Ishikawa (cell line): Measurements from ENCODE around the gene ITFG1.
A peak's percentile ranks its signal among the peaks of the same experiment; 100 is the strongest.

Experiments used
- CEBPB ChIP-seq: IDR thresholded peaks from 2 replicates; pipeline ENCODE4 v1.6.1; 2012
- CREB1 ChIP-seq: IDR thresholded peaks from 2 replicates; pipeline ENCODE4 v1.6.1; 2012; ENCODE audit warnings: low read depth
- EGR1 ChIP-seq: IDR thresholded peaks from 2 replicates; pipeline ENCODE4 v1.6.1; 2012
- EP300 ChIP-seq: IDR thresholded peaks from 2 replicates; pipeline ENCODE4 v1.6.1; 2012; ENCODE audit warnings: borderline replicate concordance
- FOXM1 ChIP-seq: IDR thresholded peaks from 2 replicates; pipeline ENCODE4 v1.6.1; 2012; ENCODE audit warnings: low read depth, borderline replicate concordance
- NFIC ChIP-seq: IDR thresholded peaks from 2 replicates; pipeline ENCODE4 v1.6.1; 2012
- RAD21 ChIP-seq: IDR thresholded peaks from 2 replicates; pipeline ENCODE4 v1.6.1; 2012; ENCODE audit warnings: low read depth
- TAF1 ChIP-seq: IDR thresholded peaks from 2 replicates; pipeline ENCODE4 v1.6.1; 2012; ENCODE audit warnings: low read depth, mild to moderate bottlenecking
- TCF12 ChIP-seq: IDR thresholded peaks from 2 replicates; pipeline ENCODE4 v1.6.1; 2012; ENCODE audit warnings: low read depth
- TEAD4 ChIP-seq: IDR thresholded peaks from 2 replicates; pipeline ENCODE4 v1.6.1; 2012
- YY1 ChIP-seq: IDR thresholded peaks from 2 replicates; pipeline ENCODE4 v1.6.1; 2012; ENCODE audit warnings: low read depth
- ZBTB7A ChIP-seq: IDR thresholded peaks from 2 replicates; pipeline ENCODE4 v1.6.1; 2012; ENCODE audit warnings: low read depth
- TF ChIP-seq, protein P1 (sequence below): IDR thresholded peaks from 2 replicates; pipeline ENCODE4 v1.6.1; 2012
- TF ChIP-seq, protein P2 (sequence below): IDR thresholded peaks from 2 replicates; pipeline ENCODE4 v1.6.1; 2012; ENCODE audit warnings: low read depth, mild to moderate bottlenecking
- TF ChIP-seq, protein P3 (sequence below): IDR thresholded peaks from 2 replicates; pipeline ENCODE4 v1.6.1; 2012

The ITFG1 gene

DNA sequence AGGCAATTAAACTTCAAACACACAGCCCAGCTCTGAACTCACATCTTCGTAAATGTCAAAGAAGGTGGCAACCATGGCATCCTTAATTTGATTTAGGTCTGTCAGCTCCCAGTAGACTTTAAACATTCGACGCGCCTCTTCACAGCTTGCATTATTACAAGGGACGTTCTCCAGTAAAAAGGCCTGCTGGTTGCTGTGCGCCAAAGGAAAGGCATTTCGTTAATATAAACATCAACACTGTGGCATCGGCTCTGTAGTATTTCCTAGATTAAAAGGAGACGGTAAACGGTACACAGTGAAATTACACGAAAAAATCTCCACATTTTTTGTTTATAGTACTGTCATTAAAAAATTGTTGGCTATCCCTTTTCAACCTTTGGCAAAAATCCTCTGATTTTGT, 200.4 kb downstream of the ITFG1 start:
- no peak for TF ChIP-seq EGR1
- no peak for TF ChIP-seq CEBPB
- no peak for TF ChIP-seq YY1
- TF ChIP-seq, protein P1, sequence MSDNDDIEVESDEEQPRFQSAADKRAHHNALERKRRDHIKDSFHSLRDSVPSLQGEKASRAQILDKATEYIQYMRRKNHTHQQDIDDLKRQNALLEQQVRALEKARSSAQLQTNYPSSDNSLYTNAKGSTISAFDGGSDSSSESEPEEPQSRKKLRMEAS, result no peak

DNA sequence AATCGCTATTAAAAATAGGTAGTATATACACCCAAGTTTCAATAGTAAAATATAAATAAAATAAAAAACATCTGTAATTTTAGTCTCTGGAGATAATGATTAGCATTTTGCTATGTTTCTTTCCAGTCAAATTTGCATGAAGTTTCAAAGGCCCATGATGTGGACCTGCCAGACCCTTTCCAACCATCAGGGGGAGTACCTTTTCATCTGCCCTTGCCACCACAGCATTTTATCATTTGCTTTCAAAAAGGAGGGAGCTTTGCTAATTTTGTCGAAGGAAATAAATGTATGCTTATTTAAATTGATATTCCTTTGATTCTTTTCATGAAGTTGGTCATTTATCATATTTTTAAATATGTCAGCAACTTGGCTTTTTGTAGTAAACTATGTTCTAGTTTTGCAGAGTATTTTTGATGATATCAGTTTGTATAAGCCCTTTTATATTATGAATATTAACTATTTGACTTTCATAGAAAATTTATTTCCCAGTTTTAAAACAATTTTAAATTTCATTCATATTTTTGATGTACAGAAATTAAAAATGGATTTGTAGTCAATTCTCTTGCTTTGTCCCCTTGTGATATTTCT, 201.9 kb downstream of the ITFG1 start:
- TF ChIP-seq EP300 (no peak), TCF12 (no peak), RAD21 (peak; percentile 51)

DNA sequence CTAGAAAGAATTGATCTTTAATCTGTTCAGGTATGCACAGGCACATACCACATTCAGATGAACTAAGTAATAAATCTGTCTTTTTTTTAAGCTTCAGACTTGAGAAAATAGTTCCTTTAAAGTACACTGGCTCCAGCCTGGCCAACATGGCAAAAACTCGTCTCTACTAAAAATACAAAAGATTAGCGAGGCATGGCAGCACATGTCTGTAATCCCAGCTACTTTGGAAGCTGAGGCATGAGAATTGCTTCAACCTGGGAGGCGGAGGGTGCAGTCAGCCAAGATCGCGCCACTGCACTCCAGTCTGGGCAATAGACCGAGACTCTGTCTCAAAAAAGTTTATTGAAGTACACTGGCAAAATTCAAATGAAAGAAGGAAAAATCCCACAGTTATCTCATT, 206.1 kb downstream of the ITFG1 start:
- TF ChIP-seq RAD21, result no peak
- no peak for TF ChIP-seq TCF12
- TF ChIP-seq ZBTB7A, result no peak
- TF ChIP-seq EGR1, result no peak
- no peak for TF ChIP-seq TEAD4
- TF ChIP-seq, protein P2, sequence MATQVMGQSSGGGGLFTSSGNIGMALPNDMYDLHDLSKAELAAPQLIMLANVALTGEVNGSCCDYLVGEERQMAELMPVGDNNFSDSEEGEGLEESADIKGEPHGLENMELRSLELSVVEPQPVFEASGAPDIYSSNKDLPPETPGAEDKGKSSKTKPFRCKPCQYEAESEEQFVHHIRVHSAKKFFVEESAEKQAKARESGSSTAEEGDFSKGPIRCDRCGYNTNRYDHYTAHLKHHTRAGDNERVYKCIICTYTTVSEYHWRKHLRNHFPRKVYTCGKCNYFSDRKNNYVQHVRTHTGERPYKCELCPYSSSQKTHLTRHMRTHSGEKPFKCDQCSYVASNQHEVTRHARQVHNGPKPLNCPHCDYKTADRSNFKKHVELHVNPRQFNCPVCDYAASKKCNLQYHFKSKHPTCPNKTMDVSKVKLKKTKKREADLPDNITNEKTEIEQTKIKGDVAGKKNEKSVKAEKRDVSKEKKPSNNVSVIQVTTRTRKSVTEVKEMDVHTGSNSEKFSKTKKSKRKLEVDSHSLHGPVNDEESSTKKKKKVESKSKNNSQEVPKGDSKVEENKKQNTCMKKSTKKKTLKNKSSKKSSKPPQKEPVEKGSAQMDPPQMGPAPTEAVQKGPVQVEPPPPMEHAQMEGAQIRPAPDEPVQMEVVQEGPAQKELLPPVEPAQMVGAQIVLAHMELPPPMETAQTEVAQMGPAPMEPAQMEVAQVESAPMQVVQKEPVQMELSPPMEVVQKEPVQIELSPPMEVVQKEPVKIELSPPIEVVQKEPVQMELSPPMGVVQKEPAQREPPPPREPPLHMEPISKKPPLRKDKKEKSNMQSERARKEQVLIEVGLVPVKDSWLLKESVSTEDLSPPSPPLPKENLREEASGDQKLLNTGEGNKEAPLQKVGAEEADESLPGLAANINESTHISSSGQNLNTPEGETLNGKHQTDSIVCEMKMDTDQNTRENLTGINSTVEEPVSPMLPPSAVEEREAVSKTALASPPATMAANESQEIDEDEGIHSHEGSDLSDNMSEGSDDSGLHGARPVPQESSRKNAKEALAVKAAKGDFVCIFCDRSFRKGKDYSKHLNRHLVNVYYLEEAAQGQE, result no peak
- no peak for TF ChIP-seq YY1
- no peak for TF ChIP-seq TAF1
- TF ChIP-seq, protein P1, result no peak
- no peak for TF ChIP-seq EP300
- no peak for TF ChIP-seq CREB1
- no peak for TF ChIP-seq CEBPB

DNA sequence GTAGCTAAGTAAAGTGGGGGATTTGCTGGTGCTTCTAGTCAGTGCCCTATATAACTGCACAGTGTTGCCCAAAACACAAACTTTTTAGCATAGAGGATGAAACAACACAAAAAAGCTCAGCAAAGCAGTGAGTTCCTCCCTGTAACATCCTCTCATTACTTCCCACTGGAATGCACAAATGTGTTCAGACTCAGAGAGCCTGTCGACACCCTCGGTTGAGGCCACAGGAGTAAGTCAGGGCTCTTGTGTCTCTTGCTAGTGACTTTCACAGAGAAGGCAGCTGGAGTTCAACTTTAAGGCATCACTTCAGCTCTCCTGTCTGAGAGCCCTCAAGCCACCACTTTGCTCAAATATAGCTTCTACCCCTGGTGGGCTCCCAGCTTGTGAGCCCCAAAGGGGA, 209.9 kb downstream of the ITFG1 start:
- TF ChIP-seq TAF1 (no peak), CEBPB (no peak), YY1 (no peak), EGR1 (no peak), CREB1 (no peak), TEAD4 (no peak), FOXM1 (no peak), ZBTB7A (no peak)
- TF ChIP-seq, protein P2, result no peak
- TF ChIP-seq, protein P3, sequence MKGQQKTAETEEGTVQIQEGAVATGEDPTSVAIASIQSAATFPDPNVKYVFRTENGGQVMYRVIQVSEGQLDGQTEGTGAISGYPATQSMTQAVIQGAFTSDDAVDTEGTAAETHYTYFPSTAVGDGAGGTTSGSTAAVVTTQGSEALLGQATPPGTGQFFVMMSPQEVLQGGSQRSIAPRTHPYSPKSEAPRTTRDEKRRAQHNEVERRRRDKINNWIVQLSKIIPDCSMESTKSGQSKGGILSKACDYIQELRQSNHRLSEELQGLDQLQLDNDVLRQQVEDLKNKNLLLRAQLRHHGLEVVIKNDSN, result no peak

DNA sequence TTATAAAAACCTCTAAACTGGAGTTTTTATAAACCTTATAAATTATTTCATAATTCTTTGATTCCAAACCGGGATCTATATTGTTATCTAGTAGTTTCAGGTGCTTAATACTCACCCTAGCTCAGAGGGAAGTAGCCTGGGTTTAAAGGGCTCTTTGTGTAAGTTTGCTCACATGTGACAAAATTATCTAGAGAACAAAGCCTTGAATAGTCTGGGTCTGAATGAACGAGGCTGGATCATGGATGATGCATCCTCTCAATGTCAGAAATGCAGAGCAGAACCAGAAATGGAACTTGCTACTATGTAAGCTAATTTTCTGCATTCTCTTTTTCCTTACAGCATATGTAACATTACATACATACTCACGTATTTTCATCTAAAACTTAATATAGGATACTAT, 213.2 kb downstream of the ITFG1 start:
- TF ChIP-seq TAF1 (no peak), CEBPB (no peak), EP300 (no peak), CREB1 (no peak), EGR1 (no peak), TCF12 (no peak), NFIC (no peak), RAD21 (no peak), TEAD4 (no peak), FOXM1 (no peak), YY1 (no peak)
- TF ChIP-seq, protein P1, result no peak
- TF ChIP-seq, protein P3, result no peak
- TF ChIP-seq, protein P2, result no peak
